BLaER1 treated with 17β-estradiol and CSF1 and Interleukin-3, amounts not matched to agents 10 nM and 100 nM (cell line): ENCODE measurements around the gene ALX4.

ENCODE experiments used
- H3K27ac ChIP-seq, 11 experiments: shearing (Covaris generic); formaldehyde crosslinking; 2 replicates each; pipeline ENCODE4 v1.8.1; 2022
- H3K27me3 ChIP-seq, 11 experiments: shearing (Covaris generic); formaldehyde crosslinking; 2 replicates each; pipeline ENCODE4 v1.8.1; 2022
- H3K36me3 ChIP-seq, 11 experiments: shearing (Covaris generic); formaldehyde crosslinking; 2 replicates each; pipeline ENCODE4 v1.8.1; 2022
- H3K4me1 ChIP-seq, 10 experiments: shearing (Covaris generic); formaldehyde crosslinking; 2 replicates each; pipeline ENCODE4 v1.8.1; 2022
- H3K4me2 ChIP-seq, 11 experiments: shearing (Covaris generic); formaldehyde crosslinking; 2 replicates each; pipeline ENCODE4 v1.8.1; 2022
- H3K4me3 ChIP-seq, 10 experiments: shearing (Covaris generic); formaldehyde crosslinking; 2 replicates each; pipeline ENCODE4 v1.8.1; 2022
- H3K9ac ChIP-seq, 11 experiments: shearing (Covaris generic); formaldehyde crosslinking; 2 replicates each; pipeline ENCODE4 v1.8.1; 2022
- H3K9me3 ChIP-seq, 11 experiments: shearing (Covaris generic); formaldehyde crosslinking; replicated peaks in 1 of 11; 2 replicates each; pipeline ENCODE4 v1.8.1; 2022
- H4K20me1 ChIP-seq, 11 experiments: shearing (Covaris generic); formaldehyde crosslinking; 2 replicates each; pipeline ENCODE4 v1.8.1; 2022
- Cebpa-rat ChIP-seq, 11 experiments: shearing (Covaris generic); IDR thresholded peaks; 2 replicates each; pipeline ENCODE4 v1.8.1; 2022

The ALX4 gene

GRCh38 chr11:44223238-44223637 lies 86.7 kb downstream of the ALX4 start:
- peaks cover 0 to 14% (median 7%) of the 10 kb centered on the region in 10 experiments; a peak in 8 of 20 replicates for H3K4me1 ChIP-seq
- no peak overlapping the region for H3K9ac ChIP-seq
- no peak overlapping the region for H3K4me2 ChIP-seq

GRCh38 chr11:44221992-44222391 lies 87.9 kb downstream of the ALX4 start:
- no peaks in the 10 kb centered on the region for H3K9me3 ChIP-seq
- no peaks in the 10 kb centered on the region for H3K27me3 ChIP-seq
- no peak overlapping the region for H3K27ac ChIP-seq
- H4K20me1 ChIP-seq, result no peaks in the 10 kb centered on the region
- H3K4me3 ChIP-seq, result no peak overlapping the region
- H3K4me1 ChIP-seq, result peaks cover 0 to 14% (median 7%) of the 10 kb centered on the region in 10 experiments; a peak in 8 of 20 replicates
- no peak overlapping the region for H3K9ac ChIP-seq
- peaks cover 0 to 44% (median 8%) of the 10 kb centered on the region in 11 experiments; a peak in 9 of 22 replicates for H3K36me3 ChIP-seq
- no peak for TF ChIP-seq Cebpa-rat (IDR thresholded peaks at IDR 0.05)
- peak overlapping the region in 6 of 11 experiments; percentile 11 to 47 (median 19); a peak in 8 of 22 replicates for H3K4me2 ChIP-seq

More at GRCh38 chr11:44223238-44223637, 86.7 kb downstream of the ALX4 start:
- Histone ChIP-seq H3K4me3 (no peak overlapping the region), H3K27ac (no peak overlapping the region), H4K20me1 (no peaks in the 10 kb centered on the region), H3K36me3 (peaks cover 0 to 42% (median 11%) of the 10 kb centered on the region in 11 experiments; a peak in 9 of 22 replicates), H3K27me3 (no peaks in the 10 kb centered on the region), H3K9me3 (no peaks in the 10 kb centered on the region)
- no peak for TF ChIP-seq Cebpa-rat (IDR thresholded peaks at IDR 0.05)

GRCh38 chr11:44221456-44221855 lies 88.5 kb downstream of the ALX4 start:
- Histone ChIP-seq H3K4me2 (peak overlapping the region in 5 of 11 experiments; percentile 11 to 47 (median 19); a peak in 5 of 22 replicates), H3K9me3 (no peaks in the 10 kb centered on the region), H3K27me3 (no peaks in the 10 kb centered on the region), H3K4me3 (no peak overlapping the region), H3K36me3 (peaks cover 0 to 49% (median 8%) of the 10 kb centered on the region in 11 experiments; a peak in 8 of 22 replicates), H3K27ac (no peak overlapping the region), H3K4me1 (peaks cover 0 to 14% (median 7%) of the 10 kb centered on the region in 10 experiments; a peak in 8 of 20 replicates), H3K9ac (no peak overlapping the region), H4K20me1 (no peaks in the 10 kb centered on the region)
- no peak for TF ChIP-seq Cebpa-rat (IDR thresholded peaks at IDR 0.05)

GRCh38 chr11:44219830-44220796 lies 89.8 kb downstream of the ALX4 start:
- Histone ChIP-seq H3K36me3 (peaks cover 0 to 42% (median 8%) of the 10 kb centered on the region in 11 experiments; a peak in 6 of 22 replicates), H3K4me3 (no peak overlapping the region), H3K4me1 (peaks cover 0 to 14% (median 7%) of the 10 kb centered on the region in 10 experiments; a peak in 8 of 20 replicates), H3K27me3 (no peaks in the 10 kb centered on the region), H3K27ac (no peak overlapping the region), H3K9ac (no peak overlapping the region), H3K9me3 (no peaks in the 10 kb centered on the region), H4K20me1 (no peaks in the 10 kb centered on the region), H3K4me2 (no peak overlapping the region)
- no peak for TF ChIP-seq Cebpa-rat (IDR thresholded peaks at IDR 0.05)

GRCh38 chr11:44217432-44217831 lies 92.5 kb downstream of the ALX4 start:
- Histone ChIP-seq H3K4me1 (peaks cover 0 to 12% (median 7%) of the 10 kb centered on the region in 10 experiments; a peak in 8 of 20 replicates), H3K4me3 (no peak overlapping the region), H3K9me3 (peaks cover 3 to 12% (median 7%) of the 10 kb centered on the region in 11 experiments; a peak in 20 of 22 replicates), H4K20me1 (no peaks in the 10 kb centered on the region), H3K27ac (no peak overlapping the region), H3K27me3 (no peaks in the 10 kb centered on the region), H3K4me2 (no peak overlapping the region), H3K36me3 (peaks cover 3 to 43% (median 11%) of the 10 kb centered on the region in 11 experiments; a peak in 10 of 22 replicates), H3K9ac (no peak overlapping the region)
- no peak for TF ChIP-seq Cebpa-rat (IDR thresholded peaks at IDR 0.05)

- Histone ChIP-seq H3K4me1 (no peaks in the 10 kb centered on the region), H3K4me2 (no peak overlapping the region), H3K9me3 (peaks cover 16 to 29% (median 26%) of the 10 kb centered on the region in 11 experiments)
Observed at GRCh38 chr11:44213148-44213547, 96.8 kb downstream of the ALX4 start.

GRCh38 chr11:44212128-44212527 lies 97.8 kb downstream of the ALX4 start:
- Histone ChIP-seq H3K36me3 (peaks cover 26 to 72% (median 45%) of the 10 kb centered on the region in 11 experiments), H3K4me3 (no peak overlapping the region), H3K4me2 (no peak overlapping the region), H4K20me1 (no peaks in the 10 kb centered on the region), H3K9ac (no peak overlapping the region), H3K9me3 (peaks cover 16 to 29% (median 26%) of the 10 kb centered on the region in 11 experiments), H3K27me3 (no peaks in the 10 kb centered on the region), H3K4me1 (no peaks in the 10 kb centered on the region), H3K27ac (no peak overlapping the region)
- TF ChIP-seq Cebpa-rat (IDR thresholded peaks at IDR 0.05), result no peak

More at GRCh38 chr11:44213148-44213547, 96.8 kb downstream of the ALX4 start:
- no peak overlapping the region for H3K4me3 ChIP-seq
- H3K27ac ChIP-seq, result no peak overlapping the region
- no peaks in the 10 kb centered on the region for H3K27me3 ChIP-seq
- H4K20me1 ChIP-seq, result no peaks in the 10 kb centered on the region
- H3K9ac ChIP-seq, result no peak overlapping the region
- no peak for TF ChIP-seq Cebpa-rat (IDR thresholded peaks at IDR 0.05)
- H3K36me3 ChIP-seq, result peaks cover 22 to 69% (median 38%) of the 10 kb centered on the region in 11 experiments; a peak in 21 of 22 replicates
